C4-2B (cell line): ENCODE results near the gene RIT1.

Experiments used
- H3K27ac ChIP-seq: fragments of 450-650 bp; 2 replicates; pipeline ENCODE4 v1.5.1; 2017
- ZFX ChIP-seq: fragments of 450-650 bp; IDR thresholded peaks from 2 replicates; pipeline ENCODE4 v1.6.1; 2017
- TF ChIP-seq, protein P1 (sequence below): fragments of 450-650 bp; conservative IDR thresholded peaks from 2 replicates; pipeline ENCODE4 v1.5.1; 2017; ENCODE audit warnings: mild to moderate bottlenecking

The RIT1 gene

DNA sequence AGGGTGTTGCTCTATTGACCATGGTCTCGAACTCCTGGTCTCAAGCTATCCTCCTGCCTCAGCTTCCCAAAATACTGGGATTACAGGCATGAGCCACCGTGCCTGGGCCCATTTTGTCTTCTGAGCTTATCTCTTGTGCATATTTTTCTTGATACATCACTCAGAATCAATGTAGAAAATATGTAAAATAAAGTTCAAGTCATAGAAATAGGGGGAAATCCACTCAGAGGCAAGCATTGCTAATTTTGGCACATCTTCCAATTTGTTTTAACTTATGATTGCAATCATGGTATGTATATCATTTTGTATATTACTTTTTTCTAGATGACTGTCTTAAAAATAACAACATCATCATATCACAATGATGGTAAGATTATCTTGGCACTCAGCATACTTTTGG is 21.6 kb downstream of the RIT1 start:
- TF ChIP-seq, protein P1, sequence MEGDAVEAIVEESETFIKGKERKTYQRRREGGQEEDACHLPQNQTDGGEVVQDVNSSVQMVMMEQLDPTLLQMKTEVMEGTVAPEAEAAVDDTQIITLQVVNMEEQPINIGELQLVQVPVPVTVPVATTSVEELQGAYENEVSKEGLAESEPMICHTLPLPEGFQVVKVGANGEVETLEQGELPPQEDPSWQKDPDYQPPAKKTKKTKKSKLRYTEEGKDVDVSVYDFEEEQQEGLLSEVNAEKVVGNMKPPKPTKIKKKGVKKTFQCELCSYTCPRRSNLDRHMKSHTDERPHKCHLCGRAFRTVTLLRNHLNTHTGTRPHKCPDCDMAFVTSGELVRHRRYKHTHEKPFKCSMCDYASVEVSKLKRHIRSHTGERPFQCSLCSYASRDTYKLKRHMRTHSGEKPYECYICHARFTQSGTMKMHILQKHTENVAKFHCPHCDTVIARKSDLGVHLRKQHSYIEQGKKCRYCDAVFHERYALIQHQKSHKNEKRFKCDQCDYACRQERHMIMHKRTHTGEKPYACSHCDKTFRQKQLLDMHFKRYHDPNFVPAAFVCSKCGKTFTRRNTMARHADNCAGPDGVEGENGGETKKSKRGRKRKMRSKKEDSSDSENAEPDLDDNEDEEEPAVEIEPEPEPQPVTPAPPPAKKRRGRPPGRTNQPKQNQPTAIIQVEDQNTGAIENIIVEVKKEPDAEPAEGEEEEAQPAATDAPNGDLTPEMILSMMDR, result no peak
- TF ChIP-seq ZFX, result no peak
- no peak overlapping the region for H3K27ac ChIP-seq

DNA sequence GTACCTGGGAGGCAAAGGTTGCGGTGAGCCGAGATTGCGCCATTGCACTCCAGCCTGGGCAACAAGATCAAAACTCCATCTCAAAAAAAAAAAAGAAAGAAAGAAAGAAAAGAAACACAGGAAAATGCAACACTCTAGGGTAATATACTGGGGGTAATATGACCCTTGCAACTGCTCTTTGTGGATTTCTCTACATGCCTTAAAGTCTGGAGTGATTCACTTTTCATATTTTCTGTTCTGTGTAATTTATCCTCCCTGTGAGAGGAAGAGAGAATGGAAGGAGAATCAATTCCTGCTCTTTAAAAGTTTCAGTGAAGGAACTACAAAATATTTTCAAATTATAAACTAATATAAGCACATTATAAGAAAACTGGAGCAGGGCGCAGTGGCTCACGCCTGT is 22.7 kb downstream of the RIT1 start:
- TF ChIP-seq, protein P1, result no peak
- TF ChIP-seq ZFX, result no peak
- H3K27ac ChIP-seq, result no peak overlapping the region

DNA sequence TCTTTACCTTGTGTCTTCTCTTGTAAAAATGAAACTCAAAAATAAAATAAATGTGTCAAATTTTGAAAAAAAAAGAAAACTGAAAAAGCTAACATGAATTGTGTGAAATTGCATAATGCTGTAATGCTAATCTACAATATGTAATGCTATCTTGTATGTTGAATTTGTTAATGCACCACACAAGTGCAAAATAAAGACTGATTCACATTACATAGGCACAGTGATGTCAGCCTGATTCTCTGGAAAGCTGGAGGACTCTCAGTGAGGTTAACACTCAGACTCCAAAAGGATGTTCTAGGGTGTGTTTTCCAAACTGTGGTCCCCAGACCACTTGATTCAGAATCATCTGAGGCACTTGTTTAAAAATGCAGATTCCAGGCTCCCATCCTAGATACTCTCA is 26.2 kb downstream of the RIT1 start:
- TF ChIP-seq ZFX, result no peak
- TF ChIP-seq, protein P1, result no peak

DNA sequence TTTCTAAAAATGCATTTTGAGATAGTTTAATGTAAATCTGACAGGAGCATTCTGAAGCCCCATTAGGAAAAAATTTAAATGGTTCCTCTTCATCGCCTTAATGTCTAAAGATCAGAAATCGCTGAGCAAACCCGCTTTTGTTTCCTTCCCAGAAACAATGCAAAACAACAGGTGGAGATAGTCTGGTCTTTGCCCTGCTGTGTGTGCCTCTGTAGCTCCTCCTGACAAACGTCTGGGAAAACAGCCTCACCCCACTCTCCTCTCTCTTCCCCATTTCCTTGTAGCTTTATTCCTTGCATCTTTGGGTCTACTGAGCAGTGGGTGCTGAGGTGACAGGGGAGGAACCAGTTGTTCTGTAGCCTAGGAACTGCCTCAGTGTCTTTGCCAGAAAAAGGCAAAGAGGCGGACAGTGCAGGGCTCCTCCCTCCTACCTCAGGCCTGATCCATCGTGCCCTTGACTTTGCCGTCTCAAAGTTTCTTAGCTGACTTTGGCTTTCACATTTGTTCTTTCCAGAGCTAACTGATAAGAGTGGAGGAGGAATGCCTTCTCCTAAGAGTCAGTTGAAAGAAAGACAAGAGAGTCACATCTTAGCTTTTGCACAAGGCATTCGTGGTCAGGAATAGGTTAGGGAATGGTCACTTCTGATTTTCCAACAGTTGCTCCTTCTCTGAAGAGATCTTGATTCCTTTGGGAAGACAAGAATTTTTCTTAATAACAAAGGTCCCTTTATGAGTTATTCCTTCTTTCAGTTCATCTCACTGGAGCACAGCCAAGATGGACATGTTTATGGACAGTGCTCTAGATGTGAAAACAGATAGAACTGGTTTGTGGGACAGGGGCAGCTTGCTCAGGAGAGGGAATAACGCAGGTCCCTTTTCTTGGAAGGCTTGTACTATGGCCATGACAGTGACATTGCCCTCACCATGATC is 26.9 kb downstream of the RIT1 start:
- TF ChIP-seq, protein P1, result no peak
- TF ChIP-seq ZFX, result no peak
- peak overlapping the region; percentile 30; the same call in 1 of the 2 replicates for H3K27ac ChIP-seq

More for the DNA sequence above, 26.2 kb downstream of the RIT1 start:
- no peak overlapping the region; the same call in 1 of the 2 replicates for H3K27ac ChIP-seq

DNA sequence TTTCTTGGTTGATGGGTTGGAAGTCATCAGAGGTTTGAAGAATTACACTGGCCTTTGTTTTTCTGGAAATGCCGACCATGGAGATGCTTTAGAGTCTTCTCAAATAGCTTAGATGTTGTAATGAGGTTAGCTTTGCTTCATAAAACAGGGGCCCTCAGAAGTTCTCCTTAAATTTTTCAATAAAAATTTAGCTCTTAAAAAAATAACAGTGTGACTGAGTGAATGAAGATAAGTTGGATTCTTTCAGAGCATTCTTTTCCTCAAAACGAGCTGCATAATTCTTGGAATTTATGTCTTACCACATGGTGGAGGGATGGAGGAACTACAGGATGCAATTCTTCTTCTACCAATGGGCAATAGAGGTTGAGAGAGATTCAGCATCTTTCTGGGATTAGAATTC is 28.4 kb downstream of the RIT1 start:
- TF ChIP-seq, protein P1, result no peak
- no peak for TF ChIP-seq ZFX
- no peak overlapping the region for H3K27ac ChIP-seq

DNA sequence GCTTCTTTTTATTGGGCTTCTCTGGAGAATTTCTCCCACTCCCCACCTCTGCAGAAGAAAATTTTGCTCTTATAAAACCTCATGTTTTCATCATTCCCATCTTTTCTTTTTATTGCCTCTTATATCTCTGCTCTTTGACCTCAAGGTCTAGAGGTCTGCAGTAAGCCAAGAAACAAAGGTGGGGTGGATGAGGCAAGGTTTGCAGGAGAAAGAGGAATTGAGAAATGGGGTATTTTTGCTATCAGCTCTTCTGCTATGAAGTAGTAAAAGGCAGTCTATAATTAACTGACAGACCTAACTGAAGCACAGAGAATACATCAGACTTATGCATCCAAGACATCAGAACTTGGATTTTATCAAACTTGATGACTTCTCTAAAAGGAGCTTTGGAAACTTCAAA is 28.9 kb downstream of the RIT1 start:
- no peak overlapping the region for H3K27ac ChIP-seq
- TF ChIP-seq, protein P1, result no peak
- TF ChIP-seq ZFX, result no peak

DNA sequence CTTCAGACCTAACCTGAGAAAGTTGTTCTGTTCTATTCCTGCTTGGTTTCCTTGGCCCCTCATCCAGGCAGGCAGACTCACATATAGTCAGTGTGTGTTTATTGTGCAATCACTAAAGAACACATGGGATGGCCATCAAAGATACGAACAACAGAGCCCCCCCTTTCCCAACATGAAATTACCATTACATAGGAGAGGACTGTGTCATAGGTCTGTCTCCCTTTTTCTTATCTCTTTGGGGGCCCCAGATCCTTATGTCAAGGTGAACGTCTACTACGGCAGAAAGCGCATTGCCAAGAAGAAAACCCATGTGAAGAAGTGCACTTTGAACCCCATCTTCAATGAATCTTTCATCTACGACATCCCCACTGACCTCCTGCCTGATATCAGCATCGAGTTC is 30.2 kb downstream of the RIT1 start:
- TF ChIP-seq ZFX, result no peak
- TF ChIP-seq, protein P1, result no peak
- no peak overlapping the region for H3K27ac ChIP-seq
